Measurements from ENCODE around the gene SEMA3E.

SEMA3E gene

DNA sequence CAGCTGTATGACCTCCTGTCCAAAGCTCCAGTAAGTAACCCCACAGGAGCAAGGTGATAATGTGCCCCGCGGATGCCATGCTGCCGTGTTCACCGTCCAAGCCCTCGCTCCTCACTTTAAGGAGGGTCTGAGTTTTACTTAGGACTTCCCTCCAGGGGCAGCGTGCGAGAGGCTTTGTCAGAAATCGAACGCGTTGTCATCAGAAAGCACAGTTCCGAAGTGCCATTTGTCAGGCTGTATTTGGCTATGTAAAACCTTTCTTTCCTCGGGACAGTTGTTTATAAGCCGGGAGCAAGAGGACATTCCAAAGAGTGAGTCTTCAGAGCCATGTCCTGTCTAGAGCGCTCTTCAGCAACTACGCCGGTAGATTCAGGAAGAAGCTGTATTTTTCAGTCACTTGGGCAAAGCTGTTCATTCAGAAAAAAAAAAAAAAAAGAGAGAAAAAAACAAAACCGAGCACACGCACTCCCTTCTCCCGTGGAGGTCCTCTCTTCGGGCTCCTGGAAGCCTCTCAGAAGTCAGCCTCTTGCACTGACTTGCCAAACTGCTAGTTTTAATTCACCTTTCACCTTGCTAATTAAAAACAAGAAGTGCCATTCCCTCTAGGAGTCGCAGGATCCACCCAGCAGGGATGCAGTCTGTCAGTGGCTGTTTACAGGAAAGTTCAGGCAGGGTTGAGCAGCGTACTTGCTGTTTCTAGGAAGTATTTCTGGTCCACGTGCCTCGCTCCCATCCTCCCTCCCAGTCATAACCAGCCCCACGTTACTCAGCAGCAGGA is at the start of gene SEMA3E:
Gene SEMA3E, minus strand, starts transcription at position 676 of the 778 bp plus-strand sequence.
- TF ChIP-seq, protein P1, sequence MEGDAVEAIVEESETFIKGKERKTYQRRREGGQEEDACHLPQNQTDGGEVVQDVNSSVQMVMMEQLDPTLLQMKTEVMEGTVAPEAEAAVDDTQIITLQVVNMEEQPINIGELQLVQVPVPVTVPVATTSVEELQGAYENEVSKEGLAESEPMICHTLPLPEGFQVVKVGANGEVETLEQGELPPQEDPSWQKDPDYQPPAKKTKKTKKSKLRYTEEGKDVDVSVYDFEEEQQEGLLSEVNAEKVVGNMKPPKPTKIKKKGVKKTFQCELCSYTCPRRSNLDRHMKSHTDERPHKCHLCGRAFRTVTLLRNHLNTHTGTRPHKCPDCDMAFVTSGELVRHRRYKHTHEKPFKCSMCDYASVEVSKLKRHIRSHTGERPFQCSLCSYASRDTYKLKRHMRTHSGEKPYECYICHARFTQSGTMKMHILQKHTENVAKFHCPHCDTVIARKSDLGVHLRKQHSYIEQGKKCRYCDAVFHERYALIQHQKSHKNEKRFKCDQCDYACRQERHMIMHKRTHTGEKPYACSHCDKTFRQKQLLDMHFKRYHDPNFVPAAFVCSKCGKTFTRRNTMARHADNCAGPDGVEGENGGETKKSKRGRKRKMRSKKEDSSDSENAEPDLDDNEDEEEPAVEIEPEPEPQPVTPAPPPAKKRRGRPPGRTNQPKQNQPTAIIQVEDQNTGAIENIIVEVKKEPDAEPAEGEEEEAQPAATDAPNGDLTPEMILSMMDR (IDR thresholded peaks at IDR 0.05; ENCODE audit: low read depth, low read length, missing control alignments) = peak; percentile 10
- in situ Hi-C loops (cut with HindIII; ENCODE audit: low sequenced_read_pairs) = no loop called here
- H3K4me3 ChIP-seq (ENCODE audit: low read depth, low read length) = peak within 1 kb of the TSS; percentile 50
- DNase-seq (ENCODE audit: low read depth) = peak; percentile 6

DNA sequence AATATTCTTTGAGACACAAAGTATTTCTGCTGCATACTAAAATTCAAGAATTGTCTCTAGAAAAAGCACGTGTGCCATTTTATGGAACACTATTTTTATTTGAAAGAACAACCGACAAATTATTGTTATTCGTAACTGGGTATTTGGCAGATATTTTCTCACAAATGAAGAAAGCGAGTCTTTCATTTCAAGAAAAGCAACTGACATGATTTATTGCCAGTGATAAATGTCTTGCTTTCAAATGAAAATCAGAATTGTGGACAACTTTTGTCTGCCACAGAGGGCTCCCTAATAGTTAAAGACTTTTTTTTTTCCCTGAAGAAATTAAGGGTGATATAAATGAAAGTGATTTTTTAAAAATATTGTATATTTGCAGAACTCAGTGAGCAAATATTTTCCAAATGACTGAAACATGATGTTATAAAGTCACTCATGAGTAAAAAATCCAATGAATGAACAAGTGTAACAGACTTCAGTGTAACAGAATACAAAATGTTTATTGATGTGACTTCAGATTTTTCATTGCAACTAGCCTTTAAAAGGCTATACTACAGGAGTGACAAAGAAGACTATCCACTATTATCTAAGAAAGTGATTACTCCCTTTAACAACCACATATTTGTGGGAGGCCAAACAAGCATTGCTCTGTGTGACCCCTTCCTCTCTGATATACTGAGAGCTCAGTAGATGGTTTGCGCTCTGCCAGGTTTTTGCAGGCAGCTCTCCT is 49.0 kb upstream of the SEMA3E start:
- no peak overlapping the region for H3K4me3 ChIP-seq (ENCODE audit: low read depth, low read length)
- DNase-seq (ENCODE audit: low read depth) = no peak
- in situ Hi-C loops (cut with HindIII; ENCODE audit: low sequenced_read_pairs) = no loop called here
- TF ChIP-seq, protein P1 (IDR thresholded peaks at IDR 0.05; ENCODE audit: low read depth, low read length, missing control alignments) = no peak

DNA sequence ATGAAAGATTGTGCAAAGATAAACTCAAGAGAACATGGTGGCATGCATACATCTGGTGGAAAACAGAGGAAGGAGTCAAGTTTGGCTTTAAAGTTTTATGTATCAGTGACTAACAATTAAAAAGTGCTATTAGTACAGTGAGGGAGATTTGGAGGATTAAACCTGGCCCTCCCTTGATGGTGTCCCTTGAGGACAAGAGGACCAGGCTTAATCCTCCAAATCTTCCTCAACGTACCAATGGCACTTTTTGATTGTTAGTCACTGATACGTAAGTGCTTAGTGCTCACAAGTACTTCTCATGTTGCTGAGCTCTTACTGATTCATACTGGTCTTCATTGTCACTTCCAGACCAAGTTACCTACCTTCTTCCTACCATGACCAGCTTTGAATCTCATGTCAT is 47.2 kb upstream of the SEMA3E start:
- H3K4me3 ChIP-seq (ENCODE audit: low read depth, low read length) = no peak overlapping the region
- TF ChIP-seq, protein P1 (IDR thresholded peaks at IDR 0.05; ENCODE audit: low read depth, low read length, missing control alignments) = no peak
- no peak for DNase-seq (ENCODE audit: low read depth)
- in situ Hi-C loops (cut with HindIII; ENCODE audit: low sequenced_read_pairs) = no loop called here

DNA sequence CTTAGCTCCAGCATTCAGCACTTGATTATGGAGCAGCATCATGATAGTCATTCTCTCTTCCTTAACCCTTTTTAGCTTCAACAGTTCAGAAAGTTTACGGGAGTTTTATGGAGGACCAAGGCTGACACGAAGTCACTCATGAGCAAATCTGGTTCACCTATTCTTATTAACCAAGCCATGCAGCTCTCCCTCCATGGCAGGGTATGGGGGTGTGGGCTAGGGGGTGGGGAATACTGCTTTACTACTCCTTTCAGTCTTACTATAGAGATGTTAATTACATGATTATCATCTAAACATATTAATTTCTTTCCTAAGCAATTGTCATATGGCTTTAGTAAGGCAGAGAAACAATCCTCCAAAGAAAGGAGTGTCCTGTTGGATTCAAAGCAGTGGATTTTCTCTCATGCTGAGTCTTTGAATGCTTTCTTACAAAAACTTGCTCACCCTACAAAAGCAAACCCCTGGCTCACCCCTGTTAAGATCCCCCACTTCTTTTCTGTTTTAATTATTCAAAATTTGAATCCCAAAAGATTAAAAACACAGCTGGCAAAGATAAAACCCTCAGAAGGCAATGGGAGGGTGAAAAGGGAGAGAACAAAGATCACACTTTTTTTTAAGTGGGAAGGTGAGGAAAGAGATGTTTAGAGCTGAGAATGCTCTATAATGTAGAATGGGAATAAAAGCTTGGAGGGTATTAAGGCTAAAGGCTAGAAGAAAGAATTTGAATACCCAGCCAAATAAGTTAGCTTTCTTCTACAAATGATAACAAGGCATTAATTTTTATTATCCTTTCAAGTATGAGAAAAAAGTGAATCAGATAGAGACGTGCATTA is 46.4 kb upstream of the SEMA3E start:
- TF ChIP-seq, protein P1 (IDR thresholded peaks at IDR 0.05; ENCODE audit: low read depth, low read length, missing control alignments) = no peak
- no peak for DNase-seq (ENCODE audit: low read depth)
- in situ Hi-C loops (cut with HindIII; ENCODE audit: low sequenced_read_pairs) = no loop called here
- no peak overlapping the region for H3K4me3 ChIP-seq (ENCODE audit: low read depth, low read length)

DNA sequence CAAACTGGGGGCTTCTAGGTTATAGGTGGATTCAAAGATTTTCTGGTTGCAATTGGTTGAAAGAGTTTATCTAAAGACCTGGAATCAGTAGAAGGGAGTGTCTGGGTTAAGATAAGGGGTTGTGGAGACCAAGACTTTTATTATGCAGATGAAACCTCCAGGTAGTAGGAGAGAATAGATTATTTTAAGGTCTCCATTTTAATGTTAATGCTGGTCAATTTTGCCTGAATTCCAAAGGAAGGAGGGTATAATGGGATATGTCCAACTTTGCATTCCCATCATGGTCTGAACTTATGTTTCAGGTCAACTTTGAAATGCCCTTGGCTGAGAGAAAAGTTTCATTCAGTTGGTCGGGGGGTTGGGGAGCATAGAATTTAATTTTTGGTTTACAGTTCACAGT is 44.3 kb upstream of the SEMA3E start:
- no peak overlapping the region for H3K4me3 ChIP-seq (ENCODE audit: low read depth, low read length)
- in situ Hi-C loops (cut with HindIII; ENCODE audit: low sequenced_read_pairs) = no loop called here
- DNase-seq (ENCODE audit: low read depth) = no peak
- TF ChIP-seq, protein P1 (IDR thresholded peaks at IDR 0.05; ENCODE audit: low read depth, low read length, missing control alignments) = no peak

DNA sequence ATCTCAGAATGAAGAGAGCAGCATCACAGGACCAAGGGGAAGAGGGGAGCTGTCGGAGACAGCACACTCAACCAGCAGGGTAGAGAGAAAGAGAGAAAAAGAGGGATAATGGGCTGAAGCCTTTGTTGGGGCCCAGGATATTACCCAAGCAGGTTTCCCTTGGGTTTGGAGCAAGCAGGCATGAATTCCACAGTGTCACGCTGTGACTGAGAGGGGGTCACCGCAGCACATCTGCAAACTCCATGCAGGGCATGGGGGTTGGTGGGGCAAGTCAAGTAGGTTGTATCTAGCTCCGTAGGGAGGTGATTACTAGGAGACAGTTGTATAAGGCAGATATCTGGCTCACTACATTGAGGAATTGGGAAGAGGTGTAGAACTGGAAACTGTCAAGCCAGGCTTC is 42.2 kb upstream of the SEMA3E start:
- DNase-seq (ENCODE audit: low read depth) = no peak
- no peak overlapping the region for H3K4me3 ChIP-seq (ENCODE audit: low read depth, low read length)
- TF ChIP-seq, protein P1 (IDR thresholded peaks at IDR 0.05; ENCODE audit: low read depth, low read length, missing control alignments) = no peak
- in situ Hi-C loops (cut with HindIII; ENCODE audit: low sequenced_read_pairs) = no loop called here

Measured in astrocyte of the cerebellum (primary cell).